ENCODE data around the gene CNRIP1. TPM values are rescaled to one million over a fixed set of nuclear protein-coding genes. Genes with fewer than 3 reads are reported as not detected.

The CNRIP1 gene
- total and polyA plus RNA-seq, 2 donors from 2014 or later, result 8.7 to 14.1 TPM

GRCh38 chr2:68340226-68341061, 20.7 kb upstream of the CNRIP1 start:
- FAIRE-seq (no peak), DNase-seq (peak in 1 of 5 donors; percentile 9)
- H3K27ac ChIP-seq (ENCODE audit: low read depth in 2 of 2, low read length in 2 of 2), result no peak overlapping the region
- H3K4me1 ChIP-seq (ENCODE audit: control insufficient read depth in 2 of 3, insufficient read depth in 2 of 3, low read depth in 1 of 3, low read length in 3 of 3), result no peaks in the 10 kb centered on the region
- H3K27me3 ChIP-seq (ENCODE audit: control insufficient read depth, insufficient read depth, low read length), result no peaks in the 10 kb centered on the region
- no peaks in the 10 kb centered on the region for H3K36me3 ChIP-seq (ENCODE audit: control insufficient read depth in 2 of 3, insufficient read depth in 3 of 3, low read length in 3 of 3)
- no peak overlapping the region for H3K4me3 ChIP-seq (ENCODE audit: low read length in 3 of 3)
- H3K9me3 ChIP-seq (ENCODE audit: control insufficient read depth in 2 of 3, insufficient read depth in 1 of 3, low read length in 3 of 3), result peaks cover 0 to 3% (median 0%) of the 10 kb centered on the region in 3 donors
- no peak overlapping the region for H3K9ac ChIP-seq (ENCODE audit: low read length in 3 of 3)
- intact Hi-C loops (cut with DNase I), result no loop called here
- TF ChIP-seq, protein P1, sequence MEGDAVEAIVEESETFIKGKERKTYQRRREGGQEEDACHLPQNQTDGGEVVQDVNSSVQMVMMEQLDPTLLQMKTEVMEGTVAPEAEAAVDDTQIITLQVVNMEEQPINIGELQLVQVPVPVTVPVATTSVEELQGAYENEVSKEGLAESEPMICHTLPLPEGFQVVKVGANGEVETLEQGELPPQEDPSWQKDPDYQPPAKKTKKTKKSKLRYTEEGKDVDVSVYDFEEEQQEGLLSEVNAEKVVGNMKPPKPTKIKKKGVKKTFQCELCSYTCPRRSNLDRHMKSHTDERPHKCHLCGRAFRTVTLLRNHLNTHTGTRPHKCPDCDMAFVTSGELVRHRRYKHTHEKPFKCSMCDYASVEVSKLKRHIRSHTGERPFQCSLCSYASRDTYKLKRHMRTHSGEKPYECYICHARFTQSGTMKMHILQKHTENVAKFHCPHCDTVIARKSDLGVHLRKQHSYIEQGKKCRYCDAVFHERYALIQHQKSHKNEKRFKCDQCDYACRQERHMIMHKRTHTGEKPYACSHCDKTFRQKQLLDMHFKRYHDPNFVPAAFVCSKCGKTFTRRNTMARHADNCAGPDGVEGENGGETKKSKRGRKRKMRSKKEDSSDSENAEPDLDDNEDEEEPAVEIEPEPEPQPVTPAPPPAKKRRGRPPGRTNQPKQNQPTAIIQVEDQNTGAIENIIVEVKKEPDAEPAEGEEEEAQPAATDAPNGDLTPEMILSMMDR (IDR thresholded peaks at IDR 0.05; ENCODE audit: borderline replicate concordance, extremely low read depth, insufficient read depth), result no peak

GRCh38 chr2:68336192-68336591, 16.4 kb upstream of the CNRIP1 start:
- H3K27me3 ChIP-seq (ENCODE audit: control insufficient read depth, insufficient read depth, low read length), result no peaks in the 10 kb centered on the region
- intact Hi-C loops (cut with DNase I), result no loop called here
- FAIRE-seq (no peak), DNase-seq (no peak)
- H3K27ac ChIP-seq (ENCODE audit: low read depth in 2 of 2, low read length in 2 of 2), result no peak overlapping the region
- H3K4me3 ChIP-seq (ENCODE audit: low read length in 3 of 3), result no peak overlapping the region
- TF ChIP-seq, protein P1 (IDR thresholded peaks at IDR 0.05; ENCODE audit: borderline replicate concordance, extremely low read depth, insufficient read depth), result no peak
- H3K9ac ChIP-seq (ENCODE audit: low read length in 3 of 3), result no peak overlapping the region
- no peaks in the 10 kb centered on the region for H3K4me1 ChIP-seq (ENCODE audit: control insufficient read depth in 2 of 3, insufficient read depth in 2 of 3, low read depth in 1 of 3, low read length in 3 of 3)
- H3K9me3 ChIP-seq (ENCODE audit: control insufficient read depth in 2 of 3, insufficient read depth in 1 of 3, low read length in 3 of 3), result peaks cover 0 to 3% (median 0%) of the 10 kb centered on the region in 3 donors
- no peaks in the 10 kb centered on the region for H3K36me3 ChIP-seq (ENCODE audit: control insufficient read depth in 2 of 3, insufficient read depth in 3 of 3, low read length in 3 of 3)

DNA sequence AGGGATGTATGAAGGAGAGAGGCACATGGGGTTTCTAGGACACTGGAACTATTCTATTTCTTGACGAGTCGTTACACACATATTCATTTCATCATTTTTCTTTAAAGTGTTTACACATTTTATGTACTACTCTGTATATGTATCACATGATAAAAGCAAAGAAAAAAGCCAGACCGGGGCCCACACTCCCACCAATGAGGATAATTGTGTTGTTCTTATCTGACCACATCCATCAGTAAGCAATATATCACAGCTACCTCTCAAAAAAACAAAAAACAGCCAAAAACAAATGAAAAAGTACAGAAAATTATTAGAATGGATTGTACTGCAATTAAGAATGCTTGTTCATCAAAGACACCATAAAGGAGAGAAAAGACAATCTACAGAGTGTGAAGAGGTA, 14.2 kb upstream of the CNRIP1 start:
- FAIRE-seq, result no peak
- no peak overlapping the region for H3K4me3 ChIP-seq (ENCODE audit: low read length in 3 of 3)

More for the DNA sequence above, 14.2 kb upstream of the CNRIP1 start:
- no peaks in the 10 kb centered on the region for H3K4me1 ChIP-seq (ENCODE audit: control insufficient read depth in 2 of 3, insufficient read depth in 2 of 3, low read depth in 1 of 3, low read length in 3 of 3)
- TF ChIP-seq, protein P1 (IDR thresholded peaks at IDR 0.05; ENCODE audit: borderline replicate concordance, extremely low read depth, insufficient read depth), result no peak
- H3K9me3 ChIP-seq (ENCODE audit: control insufficient read depth in 2 of 3, insufficient read depth in 1 of 3, low read length in 3 of 3), result peaks cover 0 to 3% (median 0%) of the 10 kb centered on the region in 3 donors
- no peak overlapping the region for H3K27ac ChIP-seq (ENCODE audit: low read depth in 2 of 2, low read length in 2 of 2)
- no peak overlapping the region for H3K9ac ChIP-seq (ENCODE audit: low read length in 3 of 3)
- H3K27me3 ChIP-seq (ENCODE audit: control insufficient read depth, insufficient read depth, low read length), result no peaks in the 10 kb centered on the region
- H3K36me3 ChIP-seq (ENCODE audit: control insufficient read depth in 2 of 3, insufficient read depth in 3 of 3, low read length in 3 of 3), result no peaks in the 10 kb centered on the region
- intact Hi-C loops (cut with DNase I), result no loop called here
- no peak for DNase-seq
